GM18858 (cell line): Measurements from ENCODE around the gene NOTCH1.

Experiments used
- ATAC-seq: cut with Tn5 transposase; IDR thresholded peaks from one replicate; pipeline ENCODE4 v1.9.1; 2021; ENCODE audit not compliant: unreplicated experiment

The NOTCH1 gene

GRCh38 chr9:136546697-136547501 is 1.1 kb upstream of the NOTCH1 start:
- ATAC-seq: peak; percentile 5

- peak; percentile 18 for ATAC-seq
Observed at GRCh38 chr9:136545692-136545964, 220 bp downstream of the NOTCH1 start.

GRCh38 chr9:136544964-136545691 is 720 bp downstream of the NOTCH1 start:
- ATAC-seq: no peak

- ATAC-seq: no peak
Observed at GRCh38 chr9:136544548-136544963, 1.3 kb downstream of the NOTCH1 start.

GRCh38 chr9:136543830-136544547 is 1.9 kb downstream of the NOTCH1 start:
- no peak for ATAC-seq

GRCh38 chr9:136543280-136543679 is 2.6 kb downstream of the NOTCH1 start:
- no peak for ATAC-seq

GRCh38 chr9:136542241-136543040 is 3.4 kb downstream of the NOTCH1 start:
- ATAC-seq: no peak

- no peak for ATAC-seq
Observed at GRCh38 chr9:136541709-136542108, 4.1 kb downstream of the NOTCH1 start.

GRCh38 chr9:136541179-136541578 is 4.7 kb downstream of the NOTCH1 start:
- ATAC-seq: no peak

GRCh38 chr9:136539427-136540421 is 6.1 kb downstream of the NOTCH1 start:
- ATAC-seq: no peak

GRCh38 chr9:136538599-136539426 is 7.0 kb downstream of the NOTCH1 start:
- no peak for ATAC-seq

GRCh38 chr9:136537896-136538598 is 7.8 kb downstream of the NOTCH1 start:
- ATAC-seq: no peak

- no peak for ATAC-seq
Observed at GRCh38 chr9:136537411-136537810, 8.4 kb downstream of the NOTCH1 start.

GRCh38 chr9:136536721-136537241 is 9.1 kb downstream of the NOTCH1 start:
- no peak for ATAC-seq

GRCh38 chr9:136536051-136536720 is 9.7 kb downstream of the NOTCH1 start:
- ATAC-seq: no peak

GRCh38 chr9:136535070-136535469 is 10.8 kb downstream of the NOTCH1 start:
- ATAC-seq: no peak

GRCh38 chr9:136534366-136534765 is 11.5 kb downstream of the NOTCH1 start:
- no peak for ATAC-seq

- ATAC-seq: no peak
Observed at GRCh38 chr9:136533775-136534157, 12.1 kb downstream of the NOTCH1 start.
